ENCODE measurements around the gene RAD23B.

The RAD23B gene

GRCh38 chr9:107269254-107269653 lies 13.8 kb upstream of the RAD23B start:
- no peak for DNase-seq

- no peak for DNase-seq
Observed at GRCh38 chr9:107269681-107270080, 13.4 kb upstream of the RAD23B start.

- no peak for DNase-seq
Observed at GRCh38 chr9:107270082-107270481, 13.0 kb upstream of the RAD23B start.

GRCh38 chr9:107270580-107270979 lies 12.5 kb upstream of the RAD23B start:
- DNase-seq = no peak

- DNase-seq = no peak
Observed at GRCh38 chr9:107273634-107274033, 9.4 kb upstream of the RAD23B start.

GRCh38 chr9:107274096-107274495 lies 9.0 kb upstream of the RAD23B start:
- no peak for DNase-seq

GRCh38 chr9:107274953-107275422 lies 8.1 kb upstream of the RAD23B start:
- no peak for DNase-seq

GRCh38 chr9:107275530-107275929 lies 7.5 kb upstream of the RAD23B start:
- DNase-seq = no peak

- DNase-seq = no peak
Observed at GRCh38 chr9:107276966-107277710, 5.9 kb upstream of the RAD23B start.

- DNase-seq = no peak
Observed at GRCh38 chr9:107277801-107278200, 5.3 kb upstream of the RAD23B start.

- DNase-seq = no peak
Observed at GRCh38 chr9:107279086-107279485, 4.0 kb upstream of the RAD23B start.

GRCh38 chr9:107280543-107280942 lies 2.5 kb upstream of the RAD23B start:
- DNase-seq = no peak

- no peak for DNase-seq
Observed at GRCh38 chr9:107281184-107281583, 1.9 kb upstream of the RAD23B start.

GRCh38 chr9:107281922-107282667 lies 984 bp upstream of the RAD23B start:
- no peak for DNase-seq

GRCh38 chr9:107283623-107284616 lies 841 bp downstream of the RAD23B start:
- peak; percentile 61 for DNase-seq

- no peak for DNase-seq
Observed at GRCh38 chr9:107284636-107285035, 1.6 kb downstream of the RAD23B start.

- no peak for DNase-seq
Observed at GRCh38 chr9:107285286-107285685, 2.2 kb downstream of the RAD23B start.

- DNase-seq = no peak
Observed at GRCh38 chr9:107286057-107286456, 3.0 kb downstream of the RAD23B start.

- DNase-seq = no peak
Observed at GRCh38 chr9:107288701-107289100, 5.6 kb downstream of the RAD23B start.

GRCh38 chr9:107290619-107291018 lies 7.5 kb downstream of the RAD23B start:
- no peak for DNase-seq

GRCh38 chr9:107292821-107293542 lies 9.9 kb downstream of the RAD23B start:
- no peak for DNase-seq

- DNase-seq = no peak
Observed at GRCh38 chr9:107293543-107294085, 10.5 kb downstream of the RAD23B start.

Data from CD4-positive, alpha-beta T cell treated with Interferon gamma for 1 hour (primary cell).